HG03280 (cell line): ENCODE results near the gene IRF2BP2.

Experiments
- ATAC-seq: cut with Tn5 transposase; IDR thresholded peaks from one replicate; pipeline ENCODE4 v1.9.1; 2021; ENCODE audit warnings: mild to moderate bottlenecking, moderate library complexity; ENCODE audit not compliant: unreplicated experiment

IRF2BP2 gene

GRCh38 chr1:234614081-234614489 lies 4.1 kb upstream of the IRF2BP2 start:
- no peak for ATAC-seq

- ATAC-seq = no peak
These were observed 3.3 kb upstream of the IRF2BP2 start for GRCh38 chr1:234613128-234613875.

- ATAC-seq = peak; percentile 20
These were observed 2.6 kb upstream of the IRF2BP2 start for GRCh38 chr1:234612352-234613127.

DNA sequence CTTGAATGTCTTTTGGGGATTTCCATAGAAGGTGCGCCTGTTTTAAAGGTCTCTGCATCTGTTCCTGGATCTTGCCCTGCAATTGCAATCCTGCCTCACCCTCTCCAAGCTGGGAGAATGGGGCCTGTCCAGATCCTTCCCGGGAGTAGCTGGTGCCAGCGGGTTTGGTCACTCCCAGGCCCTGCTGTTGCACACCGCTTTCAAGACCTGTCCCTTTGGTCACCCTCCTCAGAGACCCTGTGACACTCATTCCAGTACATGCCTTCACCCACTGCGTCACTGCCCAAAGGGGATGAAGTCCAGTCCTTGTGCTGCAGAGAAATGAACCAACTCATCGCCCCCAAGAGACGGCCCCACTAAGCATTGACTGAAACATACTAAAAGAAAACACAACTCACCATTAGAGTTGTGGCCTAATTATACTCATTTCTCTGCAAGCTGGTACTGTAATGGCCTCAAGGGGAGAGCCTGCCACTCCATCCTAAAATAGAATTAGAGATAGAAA lies 1.9 kb upstream of the IRF2BP2 start:
- ATAC-seq = no peak

- ATAC-seq = peak; percentile 25
These were observed 1.4 kb upstream of the IRF2BP2 start for GRCh38 chr1:234611225-234611846.

GRCh38 chr1:234610666-234611224 lies 767 bp upstream of the IRF2BP2 start:
- ATAC-seq = peak; percentile 48

- no peak for ATAC-seq
These were observed 311 bp downstream of the IRF2BP2 start for GRCh38 chr1:234609691-234610042.

DNA sequence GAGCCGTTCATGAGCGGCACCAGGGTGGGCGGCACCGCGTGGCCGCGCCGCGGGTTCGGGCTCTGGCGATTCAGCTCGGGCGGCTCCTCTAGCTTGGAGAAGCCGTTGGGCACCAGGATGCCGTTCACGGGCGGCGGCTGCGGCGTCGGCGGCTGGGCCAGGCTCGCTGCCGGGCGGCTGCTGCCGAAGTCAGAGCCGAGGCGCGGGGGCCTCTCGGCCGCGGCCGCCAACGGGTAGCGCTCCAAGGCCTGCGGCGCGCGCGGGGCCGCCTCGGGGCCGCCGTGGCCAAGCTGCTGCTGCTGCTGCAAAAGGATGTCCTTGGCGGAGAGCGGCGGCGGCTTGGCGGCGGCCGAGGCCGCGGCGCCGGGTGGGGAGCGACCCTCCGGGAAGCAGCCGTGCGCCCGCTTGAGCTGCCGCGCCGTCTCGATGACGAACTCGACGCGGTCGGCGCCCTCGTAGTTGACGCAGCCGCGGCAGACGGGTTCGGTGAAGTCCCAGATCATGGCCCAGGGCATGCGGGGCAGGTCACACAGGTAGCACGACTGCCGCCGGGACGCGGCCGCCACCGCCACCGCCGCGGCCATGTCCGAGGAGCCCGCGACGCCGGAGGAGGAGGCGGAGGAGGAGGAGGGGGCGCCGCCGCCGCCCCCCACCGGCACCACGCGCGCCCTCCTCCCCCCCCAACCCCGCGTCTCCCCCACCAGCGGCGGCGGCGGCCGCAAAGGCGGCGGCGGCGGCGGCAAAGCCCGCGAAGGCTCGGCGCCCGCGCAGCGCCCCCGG lies 877 bp downstream of the IRF2BP2 start:
- ATAC-seq = peak; percentile 15

GRCh38 chr1:234608025-234608910 lies 1.7 kb downstream of the IRF2BP2 start:
- ATAC-seq = peak; percentile 23

DNA sequence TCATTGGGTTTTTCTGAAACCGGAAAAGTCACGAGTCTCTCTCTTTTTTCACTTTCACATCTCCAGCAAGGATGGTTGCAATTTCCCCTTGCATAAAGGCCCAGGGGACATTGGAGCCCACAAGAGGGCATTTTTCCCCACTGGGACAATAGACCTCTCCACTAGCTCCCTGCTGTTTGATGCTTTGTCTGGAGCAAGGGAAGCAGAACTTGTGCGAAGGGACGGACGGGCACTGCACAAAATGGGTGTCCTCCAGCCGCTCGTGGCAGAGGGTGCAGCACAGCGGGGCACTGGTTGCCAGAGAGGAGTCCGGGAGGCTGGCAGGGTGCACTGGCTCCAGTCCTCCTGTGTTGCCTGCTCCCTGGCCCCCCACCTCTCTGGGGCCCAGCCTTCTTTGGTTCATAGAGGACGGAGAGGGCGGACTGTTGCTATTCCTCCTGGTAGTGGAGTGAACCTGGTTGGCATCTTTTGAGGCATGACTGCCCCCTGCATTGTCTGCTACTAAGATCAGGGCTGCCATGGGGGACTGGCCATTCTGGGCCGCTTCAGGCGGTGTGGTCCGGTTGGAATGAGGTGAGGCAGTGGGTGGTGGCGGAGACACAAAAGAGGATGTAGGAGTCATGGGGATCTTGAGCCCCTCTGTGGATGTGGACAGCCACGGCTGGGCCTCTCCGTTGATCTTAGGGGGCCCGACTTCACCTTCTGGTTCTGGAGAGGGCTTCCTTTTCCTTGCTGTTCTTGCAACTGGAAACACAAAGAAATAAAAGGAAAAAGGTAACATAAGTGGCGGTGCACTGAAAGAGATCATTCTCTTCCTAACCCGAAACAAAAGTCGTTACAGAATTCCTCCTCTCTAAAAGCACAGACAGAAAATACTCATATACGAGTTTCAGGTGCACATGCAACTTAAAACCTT lies 2.6 kb downstream of the IRF2BP2 start:
- ATAC-seq = no peak

DNA sequence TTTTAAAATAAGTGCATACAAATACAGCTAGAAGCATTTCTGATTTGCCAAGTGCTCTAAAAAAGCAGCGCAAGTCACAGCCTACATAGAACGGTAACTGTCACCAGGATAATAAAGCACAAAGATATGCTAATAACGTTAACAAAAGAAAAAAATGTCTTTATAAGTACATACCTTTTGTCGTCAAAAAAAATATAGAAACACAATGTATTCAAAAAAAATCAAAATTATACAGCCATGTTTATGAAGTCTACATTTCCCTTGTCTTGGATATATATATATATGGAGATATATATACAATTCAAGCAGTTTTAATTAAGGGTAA lies 3.2 kb downstream of the IRF2BP2 start:
- ATAC-seq = no peak

GRCh38 chr1:234605983-234606783 lies 3.8 kb downstream of the IRF2BP2 start:
- no peak for ATAC-seq

DNA sequence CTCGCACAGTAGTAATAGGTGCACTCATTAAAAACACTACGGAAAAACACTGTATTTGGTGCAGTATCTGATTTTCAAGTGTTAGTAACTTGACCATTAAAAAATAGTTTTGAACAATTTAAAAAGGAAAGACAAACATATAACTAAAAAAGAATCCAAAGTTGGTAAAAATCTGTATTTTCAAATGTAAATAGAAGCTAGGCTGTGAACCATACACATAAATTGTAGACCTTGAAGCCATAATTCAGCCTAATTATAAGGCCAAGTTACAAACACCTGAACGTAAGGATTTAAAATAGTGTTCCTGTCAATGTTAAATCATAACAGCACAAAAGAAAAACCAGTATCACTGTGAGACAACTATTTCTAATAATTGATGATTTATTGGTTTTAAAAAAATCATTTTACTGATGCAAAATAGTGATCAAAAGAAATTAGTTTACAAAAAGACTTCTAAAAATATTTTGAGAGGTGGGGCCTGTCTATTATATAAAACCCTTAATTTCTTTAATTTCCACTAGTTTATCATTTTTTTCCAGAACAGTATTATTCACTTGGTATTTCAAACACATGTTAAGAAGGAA lies 4.5 kb downstream of the IRF2BP2 start:
- ATAC-seq = no peak

DNA sequence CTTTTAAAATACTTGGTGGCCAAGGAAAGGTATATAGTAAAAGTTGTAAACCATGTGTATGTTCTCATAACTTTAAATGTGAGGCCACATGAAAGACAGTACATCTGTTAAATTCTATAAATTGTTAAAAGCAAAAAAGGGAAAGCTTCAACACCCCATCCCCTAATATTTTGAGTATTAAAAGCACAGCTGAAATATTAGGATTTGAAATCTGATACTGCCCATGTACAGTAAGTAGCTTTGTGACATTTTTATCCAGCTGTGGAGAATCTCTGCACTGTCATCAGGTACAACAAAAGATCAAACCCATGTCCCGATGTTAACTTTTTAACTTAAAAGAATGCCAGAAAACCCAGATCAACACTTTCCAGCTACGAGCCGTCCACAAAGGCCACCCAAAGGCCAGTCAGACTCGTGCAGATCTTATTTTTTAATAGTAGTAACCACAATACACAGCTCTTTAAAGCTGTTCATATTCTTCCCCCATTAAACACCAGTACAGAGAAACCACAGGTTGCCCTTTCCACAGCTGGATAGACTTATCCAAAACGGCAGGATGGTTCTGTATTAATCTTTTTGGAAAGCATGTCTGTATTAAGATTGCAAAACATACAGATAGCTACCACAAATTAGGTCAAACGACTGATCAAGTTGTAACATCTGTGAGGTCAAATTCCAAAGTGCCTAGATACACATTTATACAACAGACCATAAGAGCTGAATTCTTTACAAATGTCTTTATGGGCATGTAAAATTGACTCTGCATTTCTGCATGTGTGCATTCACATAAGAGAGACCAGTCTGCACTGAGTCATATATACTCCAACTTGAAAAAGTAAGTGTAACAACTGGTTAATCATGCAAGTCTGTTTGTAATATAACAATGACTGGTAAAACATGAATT lies 5.2 kb downstream of the IRF2BP2 start:
- no peak for ATAC-seq

DNA sequence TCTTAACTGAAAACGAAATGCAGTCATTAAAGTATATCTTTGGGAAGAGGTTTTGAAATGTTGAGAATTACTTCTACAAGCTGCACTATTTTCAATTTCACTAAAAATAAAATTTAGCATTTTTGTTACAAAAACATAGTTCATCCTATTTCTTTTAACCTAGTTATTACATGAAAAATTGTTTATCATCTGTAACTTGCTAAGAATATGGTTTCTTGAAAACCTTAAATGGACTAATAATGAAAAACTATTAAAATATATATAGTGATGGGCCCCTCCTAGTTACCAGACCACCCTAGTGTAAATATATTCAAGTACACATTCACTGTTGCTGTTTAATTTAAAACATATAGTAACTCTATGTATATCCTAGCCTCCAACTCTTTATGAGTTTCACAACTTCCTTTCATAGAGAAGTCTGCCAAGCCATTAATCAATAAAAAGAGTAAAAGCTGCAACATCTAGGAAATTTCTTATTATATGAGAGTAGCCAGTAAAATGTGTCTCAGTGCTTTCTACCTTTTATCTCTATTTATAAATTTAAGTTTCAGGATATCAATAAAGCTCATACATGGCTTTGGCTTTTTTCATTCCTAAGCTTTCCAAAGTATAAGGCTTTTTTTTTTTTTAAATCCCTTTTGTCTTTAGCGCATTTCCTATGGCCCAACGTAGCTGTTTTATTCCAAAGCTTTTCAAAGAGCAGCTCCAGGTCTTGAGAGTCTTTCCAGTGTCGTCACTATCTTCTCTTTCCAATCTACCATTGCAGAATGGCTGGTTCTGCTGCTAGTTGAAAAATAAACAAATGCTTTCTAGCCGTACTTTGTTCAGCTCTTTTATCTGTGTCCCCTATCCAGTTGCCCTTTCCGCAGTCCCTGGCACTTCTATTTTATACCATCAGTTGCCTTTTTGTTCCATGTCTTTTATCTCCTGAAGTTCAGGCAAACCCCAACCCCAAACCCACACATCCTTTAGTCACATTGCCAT lies 6.5 kb downstream of the IRF2BP2 start:
- no peak for ATAC-seq
